GM21529 (cell line): ENCODE data around the gene KCNJ16.

Experiments used
- ATAC-seq: cut with Tn5 transposase; IDR thresholded peaks from one replicate; pipeline ENCODE4 v1.9.1; 2021; ENCODE audit not compliant: unreplicated experiment

The KCNJ16 gene

GRCh38 chr17:70095455-70095854, 20.4 kb downstream of the KCNJ16 start:
- no peak for ATAC-seq

DNA sequence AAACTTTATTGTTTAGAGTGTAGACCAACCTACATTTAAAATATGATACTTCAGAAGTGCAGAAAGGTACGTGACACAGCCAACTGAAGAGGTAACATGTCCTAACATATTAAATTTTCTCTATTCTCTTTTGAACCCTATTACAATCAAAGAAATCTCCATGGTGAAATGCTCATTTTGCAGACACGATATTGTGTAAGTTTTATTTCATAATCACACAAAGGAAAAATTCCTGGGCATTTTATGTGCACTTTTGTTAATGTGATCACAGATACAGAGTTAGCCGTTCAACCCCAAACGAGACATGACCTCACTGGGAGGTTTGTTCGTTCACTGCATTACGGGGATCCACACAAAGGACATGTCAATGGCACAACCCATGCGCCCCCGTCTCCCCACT, 21.8 kb downstream of the KCNJ16 start:
- no peak for ATAC-seq

- no peak for ATAC-seq
Observed at GRCh38 chr17:70098030-70098429, 23.0 kb downstream of the KCNJ16 start.

DNA sequence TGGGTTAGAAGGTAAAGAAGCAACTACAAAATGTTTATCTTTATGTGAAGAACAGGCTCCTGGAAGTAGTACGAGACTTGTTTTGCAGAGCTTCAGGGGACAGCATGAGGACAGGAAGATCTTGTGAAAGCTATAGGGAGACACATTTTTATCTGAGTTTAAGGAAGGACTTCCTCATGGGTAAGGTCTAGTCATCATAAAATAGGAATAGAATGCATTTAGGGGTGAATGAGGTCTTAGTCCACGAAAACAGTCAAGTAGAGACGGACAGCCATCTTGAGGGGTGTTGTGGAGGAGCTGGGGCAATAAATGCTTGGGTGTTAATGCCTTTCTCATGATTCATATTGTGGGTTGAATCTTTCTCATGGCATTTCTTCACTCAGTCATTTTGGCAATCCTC, 24.3 kb downstream of the KCNJ16 start:
- no peak for ATAC-seq

GRCh38 chr17:70099884-70100283, 24.9 kb downstream of the KCNJ16 start:
- no peak for ATAC-seq

- ATAC-seq: no peak
Observed at GRCh38 chr17:70100983-70101382, 26.0 kb downstream of the KCNJ16 start.

- ATAC-seq: no peak
Observed at GRCh38 chr17:70102531-70102930, 27.5 kb downstream of the KCNJ16 start.

DNA sequence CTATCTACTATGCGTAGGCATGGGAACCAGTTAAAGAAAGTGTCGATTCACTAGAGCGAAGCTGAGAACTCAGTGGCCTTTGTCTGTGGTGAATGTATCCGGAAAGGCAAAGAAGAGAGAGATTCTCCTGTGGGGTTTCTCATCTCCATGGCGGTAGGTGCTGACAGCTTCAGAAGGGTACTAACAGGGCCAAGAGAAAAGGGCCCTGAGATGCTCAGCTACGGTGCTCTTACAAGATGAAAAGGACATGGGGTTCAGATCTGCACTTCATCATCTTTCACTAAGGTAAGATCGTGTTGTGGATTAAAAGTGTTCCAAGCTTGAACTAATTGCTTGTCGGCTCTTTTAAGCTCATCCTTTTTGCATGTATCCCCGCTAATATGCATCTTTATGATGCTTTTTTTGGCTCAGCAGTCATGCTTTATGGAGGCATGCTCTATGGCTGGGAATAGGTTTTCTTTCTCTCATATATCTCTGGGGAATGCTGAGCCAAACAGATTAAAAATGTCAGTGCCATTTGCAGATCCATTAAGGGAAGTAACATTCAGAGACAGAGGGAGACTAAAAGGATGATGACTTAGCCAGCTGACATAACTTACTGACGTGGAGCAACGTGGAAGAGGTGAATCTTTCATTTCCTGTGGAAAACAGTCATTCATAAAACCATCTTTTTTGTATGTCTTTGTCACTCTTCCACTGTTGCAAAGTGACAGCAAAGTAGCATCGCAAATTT, 29.9 kb downstream of the KCNJ16 start:
- no peak for ATAC-seq

DNA sequence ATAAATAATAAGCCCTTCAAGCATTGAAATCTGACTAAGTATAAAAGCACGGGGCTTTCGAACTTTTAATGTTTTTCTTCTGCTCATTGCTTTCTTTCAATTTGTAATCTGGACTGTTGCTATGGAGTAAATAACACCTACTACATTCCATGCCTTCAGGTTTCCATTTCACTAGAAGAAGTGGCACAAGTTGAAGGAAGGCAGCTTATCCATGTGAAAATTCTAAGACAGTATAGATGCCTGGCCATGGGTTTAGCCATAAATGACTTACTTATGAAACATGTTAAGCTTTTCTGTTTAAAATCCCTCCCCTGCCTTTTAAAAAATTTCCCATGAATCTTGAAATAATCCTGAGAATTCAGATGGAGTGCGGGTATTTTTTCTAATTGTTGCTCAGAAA, 30.6 kb downstream of the KCNJ16 start:
- no peak for ATAC-seq

DNA sequence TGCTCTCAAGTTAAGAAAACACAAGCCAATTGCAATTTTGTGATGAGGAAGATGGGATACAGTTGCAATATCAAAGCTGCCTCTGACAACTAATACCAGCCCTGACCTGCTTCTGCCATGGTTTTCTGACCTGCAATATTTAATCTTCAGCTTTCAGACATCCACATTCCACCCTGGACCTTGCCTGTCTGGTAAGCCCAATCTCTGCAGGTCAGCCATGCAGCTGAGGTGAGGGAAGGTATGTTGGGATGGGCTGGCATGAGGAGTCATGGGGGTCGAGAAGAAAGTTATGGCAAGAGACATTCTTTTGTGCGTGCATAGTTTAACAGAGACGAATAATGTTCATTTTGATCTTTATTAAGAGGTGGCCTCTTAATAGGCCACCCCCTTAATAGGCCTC, 31.5 kb downstream of the KCNJ16 start:
- ATAC-seq: no peak

DNA sequence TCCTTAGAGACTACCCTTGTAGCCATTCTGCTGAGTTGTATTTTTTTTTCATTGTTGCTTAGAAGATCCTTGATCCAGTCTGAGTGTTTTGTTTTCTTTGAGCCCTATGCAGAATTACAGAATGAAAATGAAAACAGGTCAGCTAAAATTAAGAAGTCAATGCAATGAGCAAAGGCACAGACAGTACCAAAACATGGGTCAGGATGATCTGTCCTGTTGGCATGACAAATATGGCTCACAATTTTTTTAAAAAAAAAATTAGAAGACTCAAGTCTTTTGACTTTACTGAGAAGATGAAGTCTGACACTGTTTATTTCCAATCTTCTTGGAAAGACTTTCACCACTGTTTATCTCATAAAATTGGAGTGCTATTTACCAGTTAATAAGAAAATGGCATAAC, 32.4 kb downstream of the KCNJ16 start:
- no peak for ATAC-seq

DNA sequence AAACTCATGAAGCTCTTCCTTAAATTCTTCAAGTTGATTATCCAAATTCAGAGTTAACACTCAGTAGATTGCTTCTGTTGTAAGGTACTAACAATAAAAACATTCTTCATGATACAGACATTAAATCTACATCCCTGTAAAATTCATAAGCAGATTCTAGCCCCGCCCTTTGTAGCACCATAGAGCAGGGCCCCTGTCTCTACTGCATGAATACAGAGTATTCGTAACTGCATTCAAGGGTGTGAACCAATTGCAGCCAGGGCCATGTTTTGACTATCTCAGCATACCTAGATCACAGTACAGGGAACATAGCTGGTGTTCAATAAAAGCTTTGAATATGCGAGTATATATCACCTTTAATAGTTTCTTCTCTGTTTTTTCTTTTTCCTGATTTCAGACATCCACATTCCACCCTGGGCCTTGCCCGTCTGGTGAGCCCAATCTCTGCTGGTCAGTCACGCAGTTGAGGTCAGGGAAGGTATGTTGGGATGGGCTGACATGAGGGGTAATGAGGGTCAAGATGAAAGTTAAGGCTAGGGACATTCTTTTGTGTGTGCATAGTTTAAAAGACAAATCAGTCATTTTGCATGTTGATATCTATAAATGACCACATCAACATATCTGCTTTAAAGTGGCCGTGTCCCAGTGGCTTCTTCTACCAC, 33.0 kb downstream of the KCNJ16 start:
- no peak for ATAC-seq

DNA sequence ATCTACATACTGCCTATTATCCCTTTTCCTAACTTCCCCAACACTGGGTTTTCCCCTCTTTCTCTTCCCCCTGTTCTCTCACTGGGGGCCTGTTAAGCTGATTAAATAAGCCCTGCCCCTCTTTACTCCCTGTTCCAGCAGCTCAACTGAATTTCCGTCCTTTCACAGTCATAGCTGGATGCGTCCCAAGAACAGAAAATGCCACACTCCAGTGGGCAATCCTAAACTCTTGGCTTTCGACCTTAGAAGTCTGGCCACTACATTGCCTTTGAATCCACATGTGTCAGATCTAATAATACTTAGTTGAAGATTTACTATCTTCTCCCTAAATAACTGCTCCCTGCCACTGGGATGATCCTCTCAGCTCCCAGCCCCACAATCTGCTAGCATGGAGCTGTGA, 34.5 kb downstream of the KCNJ16 start:
- ATAC-seq: no peak

DNA sequence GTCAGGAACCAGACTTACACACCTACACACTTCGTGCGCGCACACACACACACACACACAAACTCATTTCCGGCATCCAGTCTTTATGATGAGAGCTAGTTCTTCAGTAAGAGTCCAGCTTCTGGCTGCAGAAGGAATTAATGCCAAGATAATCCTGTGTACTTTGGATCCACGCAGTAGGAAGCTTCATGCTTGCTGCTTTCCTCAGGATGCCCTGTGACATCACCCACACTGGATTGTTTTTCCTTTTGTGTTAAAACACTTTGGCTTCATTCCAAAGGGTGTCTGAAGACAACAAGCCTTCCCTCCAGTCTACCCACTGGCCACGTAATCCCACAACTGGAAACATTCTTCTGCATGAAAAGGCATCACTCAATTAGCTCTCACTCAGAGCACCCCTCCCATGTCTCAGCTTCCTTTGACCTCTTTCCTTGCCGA, 35.4 kb downstream of the KCNJ16 start:
- no peak for ATAC-seq

DNA sequence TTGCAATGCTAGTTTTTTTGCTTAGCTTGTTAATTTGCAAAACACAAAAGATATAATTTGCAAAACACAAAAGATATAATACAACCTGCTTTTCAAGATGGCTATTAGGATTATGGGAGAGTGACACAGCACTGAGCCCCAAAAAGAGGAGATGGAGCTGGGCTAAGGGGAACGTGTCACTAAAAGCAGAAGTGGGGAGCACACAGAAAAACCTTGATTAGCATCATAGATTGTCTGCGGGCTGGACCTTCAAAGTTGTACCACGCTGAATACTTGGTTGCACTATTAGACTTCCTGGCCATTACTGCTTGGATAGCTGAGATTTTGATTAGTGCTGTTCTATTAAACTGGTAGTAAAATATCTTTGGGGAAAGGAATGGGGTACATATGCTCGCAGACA, 36.2 kb downstream of the KCNJ16 start:
- no peak for ATAC-seq

DNA sequence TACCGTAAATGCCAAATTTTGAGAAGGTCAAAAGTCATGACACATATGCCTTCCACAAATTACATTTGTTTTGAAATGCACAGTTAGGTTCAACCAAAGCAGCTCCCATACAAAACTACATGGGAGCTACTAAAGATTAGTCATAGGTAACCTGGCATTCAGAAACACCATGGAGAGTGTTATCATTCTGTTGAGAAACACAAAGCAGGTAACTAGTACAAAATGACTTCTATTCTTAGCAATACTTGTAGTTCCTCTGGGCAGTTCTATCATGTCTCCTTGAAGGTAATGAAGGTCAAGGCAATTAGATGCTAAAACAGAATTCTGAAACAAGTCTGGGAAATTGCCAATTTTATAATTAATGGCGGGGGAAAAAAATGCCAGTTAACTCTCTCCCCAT, 39.4 kb downstream of the KCNJ16 start:
- no peak for ATAC-seq

- no peak for ATAC-seq
Observed at GRCh38 chr17:70115126-70115525, 40.1 kb downstream of the KCNJ16 start.

DNA sequence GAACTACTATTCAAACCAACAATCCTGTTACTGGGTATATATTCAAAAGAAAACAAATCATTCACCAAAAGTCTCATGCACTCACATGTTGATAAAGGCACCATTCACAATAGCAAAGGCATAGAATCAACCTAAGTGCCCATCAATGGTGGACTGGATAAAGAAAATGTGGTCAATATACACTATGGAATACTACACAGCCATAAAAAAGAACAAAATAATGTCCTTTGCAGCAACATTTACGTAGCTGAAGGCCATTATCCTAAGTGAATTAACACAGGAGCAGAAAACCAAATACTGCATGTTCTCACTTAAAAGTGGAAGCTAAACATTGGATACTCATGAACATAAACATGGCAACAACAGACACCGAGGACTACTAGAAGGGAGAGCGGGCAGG, 41.9 kb downstream of the KCNJ16 start:
- no peak for ATAC-seq

GRCh38 chr17:70119545-70119944, 44.5 kb downstream of the KCNJ16 start:
- no peak for ATAC-seq

DNA sequence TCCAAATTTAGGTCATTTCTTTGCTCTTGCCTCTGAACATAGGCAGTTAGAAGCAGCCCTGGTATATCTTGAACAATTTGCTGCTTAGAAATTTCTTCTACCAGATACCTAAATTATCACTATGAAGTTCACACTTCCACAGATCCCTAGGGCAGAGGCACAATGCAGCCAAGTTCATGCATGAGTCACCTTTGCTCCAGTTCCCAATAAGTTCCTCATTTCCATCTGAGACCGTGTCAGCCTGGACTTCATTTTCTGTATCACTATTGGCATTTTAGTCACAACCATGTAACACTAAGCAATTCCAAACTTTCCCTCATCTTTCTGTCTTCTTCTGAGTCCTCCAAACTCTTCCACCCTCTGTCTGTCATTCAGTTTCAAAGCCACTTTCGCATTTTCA, 45.0 kb downstream of the KCNJ16 start:
- no peak for ATAC-seq

GRCh38 chr17:70120425-70120824, 45.4 kb downstream of the KCNJ16 start:
- no peak for ATAC-seq

- ATAC-seq: no peak
Observed at GRCh38 chr17:70121126-70121525, 46.1 kb downstream of the KCNJ16 start.

DNA sequence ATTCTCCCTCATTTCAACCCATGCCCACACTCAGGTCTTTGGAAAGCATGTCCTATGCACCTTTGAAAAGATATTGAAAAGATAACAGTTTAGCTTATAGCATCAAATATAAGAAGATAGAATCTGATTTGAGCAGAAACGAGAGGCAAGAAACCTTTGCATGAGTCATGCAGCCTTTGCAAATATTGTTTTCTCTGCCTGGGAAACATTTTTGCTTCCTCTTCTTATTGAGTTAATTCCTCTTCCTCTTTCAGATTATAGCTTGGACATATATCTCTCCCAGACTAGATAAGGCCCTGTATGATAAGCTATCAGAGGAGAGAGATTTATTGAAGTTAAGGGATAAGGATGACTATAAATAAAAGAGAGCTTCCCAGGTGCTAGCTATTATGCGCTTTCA, 48.2 kb downstream of the KCNJ16 start:
- ATAC-seq: no peak
